GDM1 (cell line): ENCODE measurements around the gene SRSF3.
"Not testable (repeated sequence)": the region's sequence is repeated elsewhere in the genome, so short reads cannot be mapped to it uniquely, and the experiment has no call there.

Source experiments
- DNase-seq: peaks from one replicate; lab custom pipeline; 2025; lab: John Stamatoyannopoulos, UW

Gene SRSF3

DNA sequence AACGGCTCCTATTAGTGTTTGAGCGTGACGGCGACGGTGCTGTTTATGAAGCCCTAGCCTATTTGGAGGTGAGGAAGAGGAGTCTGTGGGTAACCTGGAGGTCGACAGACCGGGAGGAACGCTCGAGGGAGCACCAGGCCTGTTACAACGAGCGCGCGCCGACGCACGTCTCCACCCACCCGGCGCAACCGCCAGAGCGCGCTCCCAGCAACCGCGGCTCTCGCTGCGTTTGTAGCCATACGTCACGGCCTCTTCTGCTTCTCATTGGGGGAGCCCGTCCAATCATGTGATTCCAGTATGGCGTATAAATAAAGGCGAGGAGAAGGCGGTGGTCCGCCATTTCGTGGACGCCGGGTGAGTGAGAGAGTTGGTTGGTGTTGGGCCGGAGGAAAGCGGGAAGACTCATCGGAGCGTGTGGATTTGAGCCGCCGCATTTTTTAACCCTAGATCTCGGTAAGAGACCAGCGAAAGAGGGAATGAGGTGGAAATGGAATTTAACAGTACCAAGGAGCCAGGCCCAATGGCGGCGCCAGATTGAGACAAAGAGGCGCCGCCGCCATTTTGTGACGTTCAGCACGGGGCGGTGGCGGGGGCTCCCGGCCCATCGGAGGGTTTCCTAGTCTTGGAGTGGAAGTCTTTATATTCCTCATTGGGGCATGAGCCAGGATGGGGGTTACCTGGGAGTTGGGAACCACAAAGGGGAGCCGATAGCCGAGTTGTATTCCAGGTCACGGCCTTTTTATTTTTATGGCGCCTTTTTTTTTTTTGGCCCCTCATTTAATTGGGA lies at the start of gene SRSF3:
TSS of gene SRSF3 (plus strand) at position 334 of the 787 bp plus-strand sequence. CDS start 2,401 bp downstream, outside the sequence.
- peak; percentile 98 for DNase-seq

- no peak for DNase-seq
Observed at GRCh38 chr6:36545767-36546307, 48.3 kb upstream of the SRSF3 start.

DNA sequence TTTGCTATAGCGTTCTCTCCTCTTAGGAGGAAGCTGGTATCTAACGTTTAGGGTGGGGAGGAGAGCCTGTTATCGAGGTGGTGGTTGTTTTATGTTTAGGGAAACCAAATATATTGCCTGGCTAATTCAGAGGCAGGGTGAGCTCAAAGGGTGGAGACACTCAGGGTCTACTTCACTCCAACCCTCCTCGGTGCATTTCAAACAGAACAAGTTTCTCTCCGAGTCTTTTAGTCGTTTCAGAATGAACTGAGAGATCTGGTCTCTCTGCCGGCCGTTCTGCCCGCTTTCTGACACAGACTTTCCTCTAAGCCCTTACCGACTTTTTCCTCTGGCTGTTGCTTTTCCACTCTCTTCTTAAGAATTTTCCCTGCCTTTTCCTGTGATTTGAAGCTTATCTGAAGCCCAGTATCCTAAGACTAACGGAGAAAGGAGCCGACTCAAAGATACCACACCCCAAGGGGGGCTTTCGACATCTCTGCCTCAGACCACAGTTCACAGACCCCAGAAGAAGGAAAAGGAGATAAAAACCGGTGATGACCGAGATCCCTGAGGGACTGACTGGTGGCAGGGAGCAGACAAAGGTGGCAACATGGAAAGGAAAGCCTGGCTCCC lies 47.7 kb upstream of the SRSF3 start:
- no peak for DNase-seq

GRCh38 chr6:36546920-36547645 lies 47.1 kb upstream of the SRSF3 start, which contains the start of gene STK38:
STK38 (minus strand) TSS chr6:36547479; CDS start chr6:36540202, 7,277 bp downstream.
- DNase-seq = peak; percentile 90

- no peak for DNase-seq
Observed at GRCh38 chr6:36547646-36548400, 46.3 kb upstream of the SRSF3 start.

DNA sequence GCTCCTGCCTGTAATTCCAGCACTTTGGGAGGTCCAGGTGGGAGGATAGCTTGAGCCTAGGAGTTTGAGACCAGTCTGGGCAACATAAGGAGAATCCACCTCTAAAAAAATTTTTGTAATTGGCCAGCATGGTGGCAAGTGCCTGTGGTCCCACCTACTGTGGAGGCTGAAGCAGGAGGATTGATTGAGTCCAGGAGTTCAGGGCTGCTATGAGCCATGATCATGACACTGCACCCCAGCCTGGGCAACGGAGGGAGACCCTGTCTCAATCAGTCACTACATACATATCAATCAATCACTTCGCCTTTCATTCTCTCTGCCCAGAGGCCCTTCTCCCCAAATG lies 45.8 kb upstream of the SRSF3 start:
- DNase-seq = no peak

GRCh38 chr6:36550473-36551000 lies 43.6 kb upstream of the SRSF3 start:
- DNase-seq = no peak

- DNase-seq = no peak
Observed at GRCh38 chr6:36555750-36556252, 38.4 kb upstream of the SRSF3 start.

DNA sequence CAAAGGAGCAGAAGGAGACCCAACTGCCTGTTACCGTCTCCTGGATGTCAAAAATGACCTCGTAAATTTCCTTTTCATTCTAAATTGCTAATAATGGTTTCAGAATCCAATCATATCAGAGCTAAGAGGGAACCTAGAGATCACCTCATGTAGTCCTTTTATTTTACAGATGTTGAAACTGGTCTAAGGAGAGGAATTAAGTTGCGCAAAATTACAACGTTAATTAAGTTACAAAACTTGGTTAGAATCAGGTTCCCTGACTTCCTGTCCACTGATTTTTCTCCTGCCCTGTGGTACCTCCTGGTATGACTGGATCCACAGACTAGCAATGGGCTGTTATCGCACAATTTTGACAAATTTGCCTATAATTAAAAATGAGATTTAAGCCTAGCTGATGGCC lies 37.9 kb upstream of the SRSF3 start:
- no peak for DNase-seq

DNA sequence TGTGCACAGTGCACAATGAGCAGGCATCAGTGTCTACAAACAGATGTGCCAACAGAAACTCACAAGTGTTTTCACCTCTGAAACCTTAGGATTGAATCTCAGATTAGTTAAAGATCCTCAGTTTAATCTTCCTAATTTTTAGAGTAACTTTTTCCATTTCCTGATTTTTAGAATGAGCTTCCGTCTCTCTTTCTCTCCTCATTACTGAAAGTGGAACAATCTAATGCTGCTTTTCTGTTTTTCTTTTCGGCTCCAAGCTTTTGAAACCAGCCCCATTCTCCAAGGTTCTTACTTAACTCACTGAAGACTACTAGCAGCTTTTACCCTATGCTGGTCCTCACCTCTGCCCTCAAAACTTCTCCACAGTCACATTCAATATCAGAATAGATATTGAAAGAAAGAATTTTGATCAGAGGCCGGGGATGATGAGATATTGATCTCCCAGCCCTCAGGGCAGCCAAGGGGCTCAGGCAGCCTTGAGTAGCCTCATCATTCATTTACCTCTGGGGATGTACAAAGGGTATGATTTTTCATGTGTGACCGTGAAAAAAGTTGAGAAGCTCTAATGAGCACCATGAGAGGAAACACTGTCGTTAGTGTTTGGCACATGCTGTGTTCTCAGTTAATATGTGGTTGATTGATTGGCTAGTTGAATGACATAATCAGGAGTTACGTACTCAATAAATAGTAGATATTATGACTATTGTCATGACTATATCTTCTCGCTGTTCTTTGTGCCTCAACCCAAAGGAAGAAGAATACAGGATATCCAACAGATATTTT lies 35.0 kb upstream of the SRSF3 start:
- no peak for DNase-seq

DNA sequence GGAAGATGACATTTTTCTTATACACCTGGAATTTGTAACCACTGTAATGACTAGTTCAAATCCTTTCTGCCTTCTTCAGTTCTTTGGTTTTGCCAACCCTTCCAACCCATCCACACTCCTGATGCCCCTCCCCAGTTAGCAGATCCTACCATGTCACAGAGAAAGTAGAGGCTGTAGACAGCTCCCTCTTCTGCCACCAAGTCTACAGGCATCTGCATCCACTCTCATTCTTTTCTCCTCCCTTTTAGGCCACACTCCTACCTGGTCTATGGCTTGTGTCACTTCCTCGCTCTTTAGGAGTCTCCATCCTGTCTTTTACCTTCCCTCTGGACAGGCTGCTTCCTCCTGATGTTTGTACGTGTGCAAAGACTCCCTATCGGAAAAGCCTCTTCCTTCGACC lies 33.3 kb upstream of the SRSF3 start:
- DNase-seq = no peak

GRCh38 chr6:36563237-36563927 lies 30.8 kb upstream of the SRSF3 start:
- no peak for DNase-seq

DNA sequence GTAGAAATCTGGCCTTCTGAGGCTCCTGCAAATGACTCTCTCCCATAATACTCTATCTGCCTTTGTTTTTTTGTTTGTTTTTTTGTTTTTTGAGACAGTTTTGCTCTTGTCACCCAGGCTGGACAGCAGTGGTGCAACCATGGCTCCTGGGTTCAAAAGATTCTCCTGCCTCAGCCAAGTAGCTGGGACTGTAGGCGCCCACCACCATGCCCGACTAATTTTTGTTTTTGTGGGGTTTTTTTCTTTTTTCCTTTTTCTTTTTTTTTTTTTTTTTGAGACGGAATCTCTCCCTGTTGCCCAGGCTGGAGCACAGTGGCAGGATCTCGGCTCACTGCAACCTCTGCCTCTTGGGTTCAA lies 30.3 kb upstream of the SRSF3 start:
- no peak for DNase-seq

GRCh38 chr6:36566418-36566905 lies 27.7 kb upstream of the SRSF3 start:
- no peak for DNase-seq

DNA sequence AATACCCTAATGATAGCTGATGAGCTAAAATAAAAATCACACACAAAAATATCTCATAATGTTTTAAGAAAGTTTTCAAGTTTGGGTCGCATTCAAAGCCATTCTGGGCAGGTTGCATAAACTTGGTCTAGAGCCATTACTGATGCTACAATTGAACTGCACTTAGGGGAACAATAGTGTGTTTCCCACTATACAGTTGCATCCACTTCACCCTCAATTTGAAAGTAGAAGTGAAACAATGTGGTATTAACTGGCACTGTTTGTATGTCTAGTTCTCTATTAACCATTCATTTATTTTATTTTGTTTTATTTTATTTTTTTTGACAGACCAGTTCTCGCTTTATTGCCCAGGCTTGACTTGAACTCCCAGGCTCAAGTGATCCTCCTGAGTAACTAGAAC lies 23.9 kb upstream of the SRSF3 start:
- no peak for DNase-seq

DNA sequence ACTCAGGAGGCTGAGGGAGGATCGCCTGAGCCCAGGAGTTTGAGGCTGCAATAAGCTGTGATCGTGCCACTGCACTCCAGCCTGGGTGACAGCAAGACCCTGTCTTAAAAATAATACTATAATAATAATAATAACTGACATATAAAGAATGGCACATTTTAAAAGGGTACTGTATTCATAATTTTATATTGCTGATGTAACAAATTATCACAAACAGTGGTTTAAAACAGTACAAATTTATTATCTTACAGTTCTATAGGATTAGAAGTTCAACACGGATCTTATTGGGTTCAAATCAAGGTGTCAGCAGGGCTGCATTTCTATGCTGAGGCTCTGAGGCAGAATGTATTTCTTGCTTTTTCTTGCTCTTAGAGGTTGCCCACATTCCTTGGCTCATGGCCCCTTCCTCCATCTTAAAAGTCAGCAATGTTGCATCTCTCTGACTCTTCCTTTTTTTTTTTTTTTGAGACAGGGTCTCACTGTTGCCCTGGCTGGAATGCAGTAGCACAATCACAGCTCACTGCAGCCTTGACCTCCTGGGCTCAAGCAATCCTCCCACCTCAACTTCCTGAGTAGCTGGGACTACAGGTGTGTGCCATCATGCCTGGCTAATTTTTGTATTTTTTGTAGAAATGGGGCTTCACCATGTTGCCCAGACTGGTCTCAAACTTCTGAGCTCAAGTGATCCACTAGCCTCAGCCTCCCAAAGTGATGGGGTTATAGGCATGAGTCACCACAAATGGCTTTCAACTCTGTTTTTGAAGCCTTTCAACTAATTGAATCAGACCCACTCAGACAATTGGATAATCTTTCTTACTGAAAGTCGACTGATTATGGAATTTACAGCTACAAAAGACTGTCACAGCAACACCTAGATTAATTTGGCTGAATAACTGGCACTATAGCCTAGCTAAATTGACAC lies 22.8 kb upstream of the SRSF3 start:
- no peak for DNase-seq

- DNase-seq = not testable (repeated sequence)
Observed at GRCh38 chr6:36572353-36573311, 21.5 kb upstream of the SRSF3 start.

DNA sequence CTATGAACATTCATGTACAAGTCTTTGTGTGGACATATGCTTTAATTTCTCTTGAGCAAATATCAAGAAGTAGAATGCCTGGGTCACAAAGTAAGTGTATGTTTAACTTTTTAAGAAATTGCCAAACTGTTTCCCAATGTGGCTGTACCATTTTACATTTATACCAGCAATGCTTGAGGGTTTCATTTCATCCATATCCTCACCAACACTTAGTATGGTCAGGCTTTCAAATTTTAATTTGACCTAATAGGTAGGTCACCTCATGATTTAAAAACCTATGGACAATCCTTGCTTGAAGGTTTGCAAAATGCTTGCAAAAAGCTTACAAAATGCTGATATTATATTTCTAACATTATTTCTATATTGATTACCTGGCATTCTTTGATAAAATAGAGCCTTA lies 19.5 kb upstream of the SRSF3 start:
- no peak for DNase-seq
